SK-N-SH (cell line): ENCODE data around the gene OPHN1. TPM values are rescaled to one million over a fixed set of nuclear protein-coding genes. Genes with fewer than 3 reads are reported as not detected.

Source experiments
- CTCF ChIA-PET: fragments of 300-600, 350-600 bp; formaldehyde crosslinking; extraction: SDS; loops from one replicate; lab custom pipeline; 2021; lab: Yijun Ruan, JAX
- POLR2A ChIA-PET: fragments of 350-600 bp; sonication (Branson Sonifier 250); formaldehyde crosslinking; extraction: SDS; loops from one replicate; lab custom pipeline; 2020; ENCODE audit warnings: antibody characterized with exemption, inconsistent platforms; lab: Yijun Ruan, JAX
- DNase-seq: peaks from one replicate; pipeline ENCODE4 v3.0.0; 2012
- H2AFZ ChIP-seq: fragments of 200-600 bp; sonication (generic); 2 replicates; pipeline ENCODE4 v1.8.1; 2016; ENCODE audit warnings: antibody characterized with exemption, mild to moderate bottlenecking, low read depth
- H3F3A ChIP-seq: fragments of 200-600 bp; sonication (generic); replicated peaks from 2 replicates; pipeline ENCODE3; 2016; ENCODE audit warnings: antibody characterized with exemption, mild to moderate bottlenecking; ENCODE audit not compliant: insufficient read depth
- H3K27ac ChIP-seq, 2 experiments: fragments of 200-500 bp in 1 of 2; fragments of 200-600 bp in 1 of 2; sonication (Bioruptor generic) in 1 of 2; sonication (generic), shearing (Covaris generic) in 1 of 2; 2 replicates each; pipeline versions ENCODE4 v1.5.1 to v1.6.1; 2014 to 2016; ENCODE audit warnings: low read depth in 2 of 2, inconsistent platforms in 1 of 2, low read length in 1 of 2, mild to moderate bottlenecking in 1 of 2, mixed read lengths in 1 of 2
- H3K27me3 ChIP-seq: fragments of 200-600 bp; sonication (generic), shearing (Covaris generic); 2 replicates; pipeline ENCODE4 v1.6.1; 2016; ENCODE audit warnings: mixed run types; ENCODE audit not compliant: insufficient read depth
- H3K36me3 ChIP-seq, 2 experiments: fragments of 200-500 bp in 1 of 2; fragments of 200-600 bp in 1 of 2; sonication (Bioruptor generic) in 1 of 2; sonication (generic) in 1 of 2; replicated peaks in 1 of 2; 2 replicates each; pipeline versions ENCODE3 to v1.5.1; 2014 to 2016; ENCODE audit warnings: low read length in 1 of 2, mild to moderate bottlenecking in 1 of 2; ENCODE audit not compliant: insufficient read depth in 2 of 2, control insufficient read depth in 1 of 2
- H3K4me1 ChIP-seq, 2 experiments: fragments of 200-500 bp in 1 of 2; fragments of 200-600 bp in 1 of 2; sonication (Bioruptor generic) in 1 of 2; sonication (generic), shearing (Covaris generic) in 1 of 2; 2 replicates each; pipeline versions ENCODE4 v1.5.1 to v1.6.1; 2014 to 2016; ENCODE audit warnings: low read depth in 1 of 2, low read length in 1 of 2, mixed run types in 1 of 2; ENCODE audit not compliant: insufficient read depth in 2 of 2, control insufficient read depth in 1 of 2
- H3K4me2 ChIP-seq: fragments of 200-600 bp; sonication (generic), shearing (Covaris generic); 2 replicates; pipeline ENCODE4 v1.6.1; 2017; ENCODE audit warnings: mixed run types
- H3K4me3 ChIP-seq, 2 experiments: fragments of 200-500 bp in 1 of 2; fragments of 200-600 bp in 1 of 2; sonication (Bioruptor generic) in 1 of 2; sonication (generic), shearing (Covaris generic) in 1 of 2; 2 replicates each; pipeline versions ENCODE4 v1.5.1 to v1.8.1; 2014 to 2016; ENCODE audit warnings: low read depth in 2 of 2, inconsistent platforms in 1 of 2, low read length in 1 of 2, mild to moderate bottlenecking in 1 of 2, mixed read lengths in 1 of 2, moderate library complexity in 1 of 2
- H3K79me2 ChIP-seq: fragments of 200-600 bp; sonication (generic); 2 replicates; pipeline ENCODE4 v1.8.1; 2017; ENCODE audit warnings: mild to moderate bottlenecking; ENCODE audit not compliant: insufficient read depth
- H3K9ac ChIP-seq: fragments of 200-600 bp; sonication (generic); 2 replicates; pipeline ENCODE4 v1.6.1; 2017; ENCODE audit warnings: mixed run types
- H3K9me2 ChIP-seq: fragments of 200-600 bp; sonication (generic); 2 replicates; pipeline ENCODE4 v1.6.1; 2017; ENCODE audit warnings: mixed run types
- H3K9me3 ChIP-seq: fragments of 200-600 bp; sonication (generic); 2 replicates; pipeline ENCODE4 v1.6.1; 2017; ENCODE audit warnings: mixed run types, mild to moderate bottlenecking, moderate library complexity
- H4K20me1 ChIP-seq: fragments of 200-600 bp; sonication (generic); 2 replicates; pipeline ENCODE4 v1.6.1; 2017; ENCODE audit warnings: mild to moderate bottlenecking, mixed run types; ENCODE audit not compliant: insufficient read depth
- CHD2 ChIP-seq: fragments of 150-350 bp; IDR thresholded peaks from 2 replicates; pipeline ENCODE4 v1.6.1; 2018; ENCODE audit warnings: low read length; ENCODE audit not compliant: partially characterized antibody
- FOSL2 ChIP-seq: IDR thresholded peaks from 2 replicates; pipeline ENCODE4 v1.4.0; 2012; ENCODE audit warnings: low read depth, mild to moderate bottlenecking, moderate library complexity, borderline replicate concordance
- FOXM1 ChIP-seq: IDR thresholded peaks from 2 replicates; pipeline ENCODE4 v1.4.0; 2012; ENCODE audit warnings: low read depth, mild to moderate bottlenecking
- GATA2 ChIP-seq: sonication (generic); formaldehyde crosslinking; IDR thresholded peaks from 2 replicates; pipeline ENCODE4 v1.5.0; 2020; ENCODE audit warnings: mild to moderate bottlenecking, missing genetic modification reagents
- MXI1 ChIP-seq: IDR thresholded peaks from 2 replicates; pipeline ENCODE4 v1.6.1; 2012; ENCODE audit warnings: mild to moderate bottlenecking, low read depth, low read length, improper control_type of control experiment
- PBX3 ChIP-seq: IDR thresholded peaks from 2 replicates; pipeline ENCODE4; 2012
- RAD21 ChIP-seq: IDR thresholded peaks from 2 replicates; pipeline ENCODE4 v1.6.1; 2012; ENCODE audit warnings: mild to moderate bottlenecking, low read length
- RCOR1 ChIP-seq: fragments of 150-350 bp; IDR thresholded peaks from 2 replicates; pipeline ENCODE4 v1.6.1; 2017; ENCODE audit warnings: antibody characterized with exemption, low read length
- SIN3A ChIP-seq: IDR thresholded peaks from 2 replicates; pipeline ENCODE4 v1.6.1; 2012; ENCODE audit warnings: low read depth, mild to moderate bottlenecking, low read length, moderate library complexity, borderline replicate concordance
- TAF1 ChIP-seq: IDR thresholded peaks from 2 replicates; pipeline ENCODE4 v1.6.1; 2012; ENCODE audit warnings: low read depth, mild to moderate bottlenecking, low read length, moderate library complexity, borderline replicate concordance
- TCF12 ChIP-seq: IDR thresholded peaks from 2 replicates; pipeline ENCODE4 v1.4.0; 2012
- YY1 ChIP-seq: IDR thresholded peaks from 2 replicates; pipeline ENCODE4 v1.4.0; 2012; ENCODE audit warnings: low read depth, mild to moderate bottlenecking
- ZBTB33 ChIP-seq: IDR thresholded peaks from 2 replicates; pipeline ENCODE4 v1.4.0; 2012; ENCODE audit warnings: low read depth, borderline replicate concordance
- WGBS: methylation state at CpG from one replicate; pipeline ENCODE4 v1.1.6; 2017; ENCODE audit warnings: low lambda C conversion rate; 5-methylcytosine and 5-hydroxymethylcytosine counted together
- polyA plus RNA-seq, 3 experiments: library from polyadenylated mRNA; depleted of rRNA; stranded (reverse); fragments of >200 nt; gene quantifications; 2 replicates each; pipeline ENCODE4 v1.2.3, GENCODE V29; 2012

OPHN1 gene
- polyA plus RNA-seq, 1 of the 3 experiments (the other 2 are of a cell fraction), result 1.7 TPM

- CTCF ChIA-PET, result no interaction called here
- TF ChIP-seq MXI1, result no peak
- no peak for TF ChIP-seq FOXM1
- no peak for TF ChIP-seq RCOR1
- no peak for TF ChIP-seq PBX3
- TF ChIP-seq FOSL2, result no peak
- no peak for TF ChIP-seq TAF1
- no peak for TF ChIP-seq GATA2
- no peak for TF ChIP-seq YY1
- no peak for TF ChIP-seq SIN3A
- TF ChIP-seq CHD2, result no peak
- TF ChIP-seq, all 33 proteins: peak for 0
- DNase-seq, result no peak
- no peak overlapping the region for H3K9ac ChIP-seq
- H3K9me3 ChIP-seq, result no peaks in the 10 kb centered on the region
- H3K27me3 ChIP-seq, result no peaks in the 10 kb centered on the region
- H3K4me1 ChIP-seq, result no peaks in the 10 kb centered on the region
- 33% methylated on average over 2 of the region's 2 CpGs for whole genome bisulfite sequencing
- H4K20me1 ChIP-seq, result no peaks in the 10 kb centered on the region
- H3K4me2 ChIP-seq, result no peak overlapping the region
- POLR2A ChIA-PET, result no interaction called here
- no peaks in the 10 kb centered on the region for H3K36me3 ChIP-seq
- no peak overlapping the region for H3K4me3 ChIP-seq
- no peak overlapping the region for H2AFZ ChIP-seq
- H3K9me2 ChIP-seq, result no peaks in the 10 kb centered on the region
- H3K27ac ChIP-seq, result no peak overlapping the region
- H3K79me2 ChIP-seq, result no peaks in the 10 kb centered on the region
- no peaks in the 10 kb centered on the region for H3F3A ChIP-seq
These were observed 180.6 kb downstream of the OPHN1 start for GRCh38 chrX:68252664-68253063.

- Histone ChIP-seq H3K27me3 (no peaks in the 10 kb centered on the region), H3F3A (no peaks in the 10 kb centered on the region), H3K9me3 (no peaks in the 10 kb centered on the region), H3K4me2 (no peak overlapping the region), H4K20me1 (no peaks in the 10 kb centered on the region), H3K79me2 (no peaks in the 10 kb centered on the region), H3K4me1 (no peaks in the 10 kb centered on the region), H3K4me3 (no peak overlapping the region), H3K36me3 (no peaks in the 10 kb centered on the region), H3K9ac (no peak overlapping the region), H3K27ac (no peak overlapping the region), H2AFZ (no peak overlapping the region), H3K9me2 (no peaks in the 10 kb centered on the region)
- 37% methylated on average over 2 of the region's 2 CpGs for WGBS
- DNase-seq, result no peak
- CTCF ChIA-PET, result no interaction called here
- POLR2A ChIA-PET, result no interaction called here
- TF ChIP-seq CHD2 (no peak), RAD21 (no peak), TCF12 (no peak), TAF1 (no peak), FOSL2 (no peak), YY1 (no peak), ZBTB33 (no peak)
These were observed 183.4 kb downstream of the OPHN1 start for GRCh38 chrX:68249903-68250302.
